Stimulated activated CD8-positive, alpha-beta memory T cell treated with anti-CD3 and anti-CD28 coated beads, Interleukin-7, amount 100 ng/mL, for 24 hours (primary cell): Measurements from ENCODE around the gene AKR1C1.
"Not testable (repeated sequence)": the region's sequence is repeated elsewhere in the genome, so short reads cannot be mapped to it uniquely, and the experiment has no call there.

Experiments used
- DNase-seq: peaks from one replicate; pipeline ENCODE4 v3.0.0-alpha.2; 2020; ENCODE audit warnings: low read depth

The AKR1C1 gene

DNA sequence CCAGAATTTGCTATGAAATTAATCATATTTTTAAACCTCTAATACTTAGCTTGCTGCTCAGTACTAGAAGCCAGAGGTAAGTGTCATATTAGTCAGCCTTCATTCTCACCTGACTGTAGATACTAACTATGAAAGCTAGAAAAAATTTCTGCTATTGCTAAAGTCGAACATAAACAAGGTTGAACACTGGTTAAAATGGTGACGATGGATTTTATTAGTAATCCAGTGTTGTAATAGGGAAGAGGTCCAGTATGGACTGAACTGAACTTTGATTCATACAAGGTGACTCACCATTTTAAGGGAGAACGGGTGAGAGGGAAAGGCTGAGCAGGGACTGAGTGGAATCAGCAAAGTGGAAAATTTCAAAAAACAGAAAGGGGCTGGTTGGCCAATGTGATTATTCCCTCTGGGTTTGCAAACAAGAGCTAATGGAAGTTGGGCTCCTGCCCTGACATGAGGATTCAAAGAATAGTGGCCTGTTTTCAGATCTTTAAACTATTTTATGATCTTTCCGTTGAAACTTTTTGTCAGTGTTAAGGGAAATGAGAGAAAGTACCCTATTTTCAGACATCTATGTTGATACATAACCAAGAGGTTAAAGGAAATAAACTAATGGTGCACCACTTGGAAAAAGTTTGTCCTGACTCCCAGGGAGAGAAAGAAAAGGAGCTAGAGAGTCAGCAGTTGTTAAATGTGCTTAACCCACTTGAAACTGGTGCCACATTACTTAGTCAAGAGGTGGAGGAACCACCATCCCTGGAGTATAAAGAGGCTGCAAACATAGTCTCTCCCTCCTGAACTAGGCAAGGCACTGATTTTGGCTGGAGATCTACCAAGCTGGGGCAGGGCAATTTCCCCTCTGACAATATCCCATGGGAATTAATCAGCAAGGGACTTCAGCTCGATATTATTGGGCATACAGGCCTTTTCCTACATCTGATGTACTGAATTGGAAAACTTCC, 15.3 kb upstream of the AKR1C1 start:
- DNase-seq: no peak

DNA sequence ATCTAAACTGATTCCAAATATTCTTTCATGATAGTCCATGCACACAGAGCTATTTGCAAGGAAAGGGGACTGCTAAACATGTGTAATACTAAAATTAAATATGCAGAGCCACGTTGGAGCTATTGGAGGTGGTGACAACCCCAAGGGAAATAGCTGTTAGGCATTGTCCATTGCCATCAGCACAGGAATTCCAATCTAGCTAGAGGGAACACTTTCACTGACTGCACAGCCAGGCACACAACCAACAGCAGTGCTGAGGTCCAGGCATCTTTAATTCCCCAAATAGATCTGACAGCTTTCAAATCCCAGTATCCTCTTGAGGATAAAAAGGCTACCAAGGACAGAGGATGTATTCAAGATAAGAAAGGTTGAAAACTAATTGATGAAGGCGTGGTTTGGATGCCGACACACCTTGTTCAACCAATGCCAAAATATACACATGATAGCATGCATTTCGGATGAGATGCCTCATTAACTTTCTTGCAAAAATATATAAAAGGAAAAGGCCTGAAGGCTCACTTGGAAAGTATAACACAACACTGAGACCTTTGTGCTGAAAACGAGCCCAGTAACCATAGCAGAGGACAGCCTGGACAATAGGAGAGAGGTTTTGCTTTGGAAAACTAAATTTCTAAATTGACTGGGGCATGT, 11.6 kb upstream of the AKR1C1 start:
- DNase-seq: not testable (repeated sequence)

DNA sequence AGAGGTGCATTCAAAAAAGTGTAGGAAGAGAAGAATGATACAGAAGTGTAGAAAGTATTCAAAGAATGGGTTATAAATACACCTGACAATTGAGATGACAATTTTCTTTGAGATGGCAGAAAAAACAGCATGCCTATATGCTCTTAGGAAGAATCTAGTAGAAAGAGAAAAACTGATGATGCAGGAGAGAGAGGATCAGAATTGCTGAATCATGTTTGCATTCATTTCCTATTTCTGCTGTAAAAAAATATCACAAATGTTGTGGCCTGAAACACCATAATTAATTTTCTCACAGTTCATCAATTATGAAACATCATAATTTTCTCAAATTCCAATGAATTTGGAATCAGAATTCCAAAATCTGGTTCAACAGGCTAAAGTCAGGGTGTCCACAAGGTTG, 9.8 kb upstream of the AKR1C1 start:
- no peak for DNase-seq

DNA sequence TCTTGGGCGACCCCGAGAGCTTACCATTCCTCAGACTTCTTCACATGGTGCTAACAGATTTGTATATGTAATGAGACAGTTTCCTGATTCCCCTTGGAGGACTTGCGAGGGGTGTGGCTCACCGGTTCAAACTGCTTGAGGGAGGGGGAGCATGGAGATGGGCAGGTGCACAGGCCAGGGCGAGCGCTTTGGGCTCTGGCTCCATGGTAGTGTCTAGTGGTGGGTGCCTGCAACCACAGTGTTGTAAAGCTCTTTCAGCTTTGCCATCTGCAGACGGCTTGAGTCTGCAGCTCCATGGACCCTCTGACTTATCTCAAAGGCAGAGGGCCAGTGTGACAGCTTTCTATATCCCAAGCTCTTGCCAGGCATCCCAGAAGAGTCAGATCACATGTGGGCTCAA, 7.1 kb upstream of the AKR1C1 start:
- DNase-seq: not testable (repeated sequence)

DNA sequence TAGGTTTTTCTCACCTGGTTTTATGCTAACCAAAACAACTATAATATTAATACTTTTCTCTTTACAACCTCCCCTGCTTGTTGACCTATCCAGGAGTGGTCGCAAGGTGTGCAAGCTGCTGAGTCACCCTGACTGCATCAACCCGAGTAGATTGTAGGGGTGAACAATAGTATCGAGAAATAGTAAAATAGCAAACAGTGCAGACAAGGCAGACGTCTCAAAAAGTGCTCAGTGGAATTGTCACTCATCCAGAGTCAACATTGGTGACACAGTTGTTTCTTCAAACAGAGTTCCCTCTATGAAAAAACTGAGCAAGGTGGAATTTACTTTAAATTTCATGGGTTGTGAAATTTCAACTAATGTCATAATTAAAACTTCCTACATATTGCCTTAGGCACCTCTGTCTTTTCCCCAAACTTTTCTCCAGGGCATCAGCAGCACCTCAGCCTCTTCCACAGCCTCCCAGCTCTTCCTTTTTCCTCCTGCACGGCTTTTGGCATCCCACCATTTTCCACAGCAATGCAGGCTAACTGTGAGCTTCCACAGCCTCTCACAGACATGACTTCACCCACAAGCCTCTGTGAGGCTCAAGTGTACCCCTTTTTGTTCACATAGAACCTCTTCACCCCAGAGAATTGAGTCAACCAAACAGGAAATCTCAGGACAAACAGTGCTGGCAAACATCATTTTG, 6.1 kb upstream of the AKR1C1 start:
- not testable (repeated sequence) for DNase-seq

DNA sequence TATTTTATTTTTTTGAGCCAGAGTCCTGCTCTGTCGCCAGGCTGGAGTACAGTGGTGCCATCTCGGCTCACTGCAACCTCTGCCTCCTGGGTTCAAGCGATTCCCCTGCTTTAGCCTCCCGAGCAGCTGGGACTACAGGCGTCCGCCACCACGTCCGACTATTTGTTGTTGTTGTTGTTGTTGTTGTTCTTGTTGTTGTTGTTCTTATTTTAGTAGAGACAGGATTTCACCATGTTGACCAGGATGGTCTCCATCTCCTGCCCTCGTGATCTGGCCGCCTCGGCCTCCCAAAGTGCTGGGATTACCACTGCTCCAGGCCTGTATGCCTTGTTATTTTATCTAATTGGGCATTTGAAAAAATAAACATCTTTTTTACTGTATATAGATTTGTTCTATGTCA, 1.7 kb upstream of the AKR1C1 start:
- not testable (repeated sequence) for DNase-seq

DNA sequence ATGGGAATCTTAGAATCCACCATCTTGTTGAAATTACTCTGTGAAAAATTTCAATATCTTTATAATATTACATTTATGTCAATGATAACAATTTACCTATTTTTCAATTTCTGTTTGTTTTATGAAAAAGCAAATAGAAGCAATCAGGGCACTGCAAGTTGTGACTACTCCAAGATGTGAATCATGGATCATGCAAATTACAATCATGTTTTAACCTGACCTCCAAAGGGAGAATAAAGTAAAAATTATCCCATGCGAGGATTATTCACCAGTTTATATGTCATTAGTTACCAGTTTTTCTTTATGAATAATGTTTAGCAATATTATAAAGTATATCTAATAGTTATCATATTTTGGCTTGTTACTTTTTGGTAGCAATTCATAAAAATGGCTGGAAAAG, 907 bp upstream of the AKR1C1 start:
- DNase-seq: not testable (repeated sequence)

DNA sequence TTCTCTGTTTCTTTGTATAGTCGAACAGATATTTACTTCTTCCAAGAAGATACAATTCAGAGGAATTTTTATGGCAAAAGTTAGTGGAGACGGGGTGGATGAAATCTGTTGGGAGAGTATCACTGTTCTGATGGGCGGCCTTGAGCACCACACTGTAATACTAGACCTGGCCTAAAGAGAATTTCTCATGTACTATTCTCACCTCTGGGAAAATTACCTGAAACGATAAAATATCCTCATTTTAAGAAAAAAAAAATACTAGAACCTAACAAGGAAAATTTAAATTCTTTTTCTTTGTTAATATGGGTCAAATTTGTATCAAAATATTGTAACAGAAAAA, 570 bp downstream of the AKR1C1 start:
- DNase-seq: not testable (repeated sequence)

DNA sequence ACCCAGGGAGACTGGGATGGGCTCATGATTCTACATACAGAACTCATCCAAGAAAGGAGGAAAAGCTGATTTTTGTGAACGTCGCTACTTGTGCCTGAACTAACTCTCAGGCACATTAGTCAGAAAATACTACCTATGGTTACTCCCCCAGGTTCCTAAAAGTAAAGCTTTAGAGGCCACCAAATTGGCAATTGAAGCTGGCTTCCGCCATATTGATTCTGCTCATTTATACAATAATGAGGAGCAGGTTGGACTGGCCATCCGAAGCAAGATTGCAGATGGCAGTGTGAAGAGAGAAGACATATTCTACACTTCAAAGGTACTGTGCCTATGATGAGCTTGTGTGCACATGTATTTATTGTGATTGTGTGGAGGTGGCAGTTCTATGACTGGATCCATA, 2.5 kb downstream of the AKR1C1 start:
- DNase-seq: not testable (repeated sequence)

DNA sequence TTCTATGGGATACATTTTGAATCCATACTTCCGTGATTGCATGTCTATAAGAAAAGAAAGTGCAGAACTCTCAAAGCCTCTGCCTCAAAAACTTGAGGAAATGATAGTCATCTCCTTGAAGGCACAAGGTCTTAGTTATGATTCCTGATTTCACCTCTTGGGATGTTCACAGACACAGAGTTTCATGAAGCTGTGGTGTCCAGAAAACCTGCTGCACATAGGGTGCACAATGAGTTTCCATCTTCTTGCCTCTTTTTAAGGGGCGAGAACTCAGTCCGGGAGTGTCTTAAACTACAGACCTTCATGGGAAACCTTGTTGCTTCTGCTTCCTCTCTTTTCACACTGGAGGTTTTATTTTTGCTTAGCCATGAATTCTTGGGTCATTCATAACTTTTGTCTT, 4.0 kb downstream of the AKR1C1 start:
- not testable (repeated sequence) for DNase-seq

DNA sequence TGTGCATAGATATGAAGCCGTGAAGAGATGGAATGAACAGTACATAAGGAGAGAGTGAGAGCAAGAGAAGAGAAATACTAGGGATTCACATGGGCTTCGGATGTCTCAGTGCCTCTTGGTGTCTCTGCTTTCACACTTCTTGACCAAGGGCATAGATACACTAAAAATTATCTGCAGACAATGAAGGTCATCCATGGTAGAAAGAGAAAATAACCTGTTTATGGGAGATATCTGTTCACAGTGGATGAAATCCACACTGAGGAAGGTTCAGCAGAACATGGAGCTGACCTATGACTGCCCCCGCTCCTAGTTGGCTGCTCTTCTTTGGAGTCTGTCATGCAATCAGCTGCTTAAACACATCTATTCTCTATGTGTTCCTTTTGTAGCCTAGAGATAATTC, 6.1 kb downstream of the AKR1C1 start:
- not testable (repeated sequence) for DNase-seq

DNA sequence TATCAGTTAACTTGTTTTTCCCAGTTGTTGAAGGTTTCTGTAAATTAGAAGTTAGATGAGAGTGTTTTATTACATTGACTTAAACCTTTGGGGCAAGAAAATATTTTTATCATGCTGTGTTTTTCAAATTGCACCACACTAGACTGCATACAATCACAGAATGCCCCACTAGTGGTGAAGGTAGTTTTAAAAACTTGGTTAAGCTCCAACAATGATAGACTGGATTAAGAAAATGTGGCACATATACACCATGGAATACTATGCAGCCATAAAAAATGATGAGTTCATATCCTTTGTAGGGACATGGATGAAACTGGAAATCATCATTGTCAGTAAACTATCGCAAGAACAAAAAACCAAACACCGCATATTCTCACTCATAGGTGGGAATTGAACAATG, 7.1 kb downstream of the AKR1C1 start:
- DNase-seq: not testable (repeated sequence)

DNA sequence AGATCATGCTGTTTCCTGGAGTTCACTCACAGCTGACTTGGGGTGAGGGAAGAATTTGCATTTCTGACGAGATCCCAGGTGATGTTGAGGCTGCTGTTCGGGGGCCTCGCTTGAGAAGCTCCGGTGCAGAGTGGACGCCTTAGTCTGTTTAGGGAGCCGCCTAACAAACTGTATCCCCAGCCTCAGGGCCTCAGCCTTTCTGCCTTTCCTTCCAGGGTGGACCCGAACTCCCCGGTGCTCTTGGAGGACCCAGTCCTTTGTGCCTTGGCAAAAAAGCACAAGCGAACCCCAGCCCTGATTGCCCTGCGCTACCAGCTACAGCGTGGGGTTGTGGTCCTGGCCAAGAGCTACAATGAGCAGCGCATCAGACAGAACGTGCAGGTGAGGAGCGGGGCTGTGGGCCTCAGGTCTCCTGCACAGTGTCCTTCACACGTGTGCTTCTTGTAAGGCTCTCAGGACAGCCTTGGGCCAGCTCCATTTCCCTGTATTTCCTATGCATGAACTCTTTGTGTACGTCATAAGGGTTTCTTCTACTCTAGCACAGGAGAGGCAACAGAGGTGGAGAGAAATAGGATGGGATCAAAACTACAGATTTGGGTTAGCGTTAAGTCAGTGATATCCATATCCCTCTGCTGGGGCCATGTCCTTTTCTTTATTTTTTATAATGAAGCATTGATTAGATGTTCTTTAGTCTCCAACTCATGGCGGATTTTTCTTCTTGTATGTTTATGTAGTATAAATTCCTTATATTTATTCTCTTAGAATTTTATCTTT, 9.3 kb downstream of the AKR1C1 start:
- not testable (repeated sequence) for DNase-seq

DNA sequence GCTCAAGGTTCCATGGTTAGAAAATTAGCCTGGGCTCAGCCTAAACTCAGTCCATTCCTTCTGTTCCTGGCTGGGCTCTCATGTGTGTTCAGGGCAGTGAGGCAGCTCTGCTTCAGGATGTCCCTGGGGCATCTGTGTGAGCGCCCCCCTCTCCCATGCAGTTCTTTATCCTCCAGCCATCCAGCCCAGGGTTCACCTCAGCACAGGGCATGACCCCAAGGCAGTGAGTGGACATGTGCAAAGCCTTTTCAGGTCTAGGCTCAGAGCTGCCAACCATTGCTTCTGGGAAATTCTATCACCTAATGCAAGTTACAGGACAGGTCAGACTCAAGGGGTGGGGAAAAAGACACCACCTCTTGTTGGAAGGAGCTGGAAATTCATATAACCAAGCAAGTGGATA, 10.1 kb downstream of the AKR1C1 start:
- not testable (repeated sequence) for DNase-seq

DNA sequence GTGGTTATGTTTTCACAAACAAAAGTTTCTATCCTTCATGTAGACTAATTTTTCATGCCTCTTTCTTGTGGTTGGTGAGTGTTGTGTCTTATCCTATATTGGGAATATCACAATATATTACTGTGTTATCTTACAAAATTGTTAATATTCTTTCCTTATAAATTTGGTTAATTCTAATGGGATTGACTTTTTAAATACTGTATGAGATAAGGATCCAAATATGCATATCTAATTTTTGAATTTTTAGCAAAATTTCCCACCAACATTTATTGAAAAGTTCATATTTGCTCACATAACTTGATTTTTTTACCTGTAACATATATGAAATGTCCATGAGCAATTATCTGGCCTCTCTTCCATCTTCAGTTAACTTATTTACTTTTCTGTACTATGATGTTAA, 11.2 kb downstream of the AKR1C1 start:
- DNase-seq: not testable (repeated sequence)

DNA sequence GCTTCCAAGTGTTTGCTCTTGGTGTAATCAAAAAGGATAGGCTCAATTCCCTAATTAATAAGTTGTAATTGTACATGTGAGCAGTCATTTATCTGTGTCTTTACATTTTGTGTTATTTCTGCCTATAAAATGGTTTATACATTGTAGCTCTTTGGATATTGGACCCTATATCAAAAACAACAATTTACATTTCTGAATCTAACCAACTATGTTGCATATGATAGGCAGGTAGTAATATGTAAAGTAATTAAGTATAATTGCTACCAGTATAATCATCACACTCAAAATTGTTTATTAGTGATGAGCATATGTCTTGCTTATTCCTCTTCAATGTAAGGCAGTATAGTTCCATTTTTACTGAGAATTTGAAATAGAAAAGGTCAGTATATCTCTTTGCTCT, 13.8 kb downstream of the AKR1C1 start:
- no peak for DNase-seq

DNA sequence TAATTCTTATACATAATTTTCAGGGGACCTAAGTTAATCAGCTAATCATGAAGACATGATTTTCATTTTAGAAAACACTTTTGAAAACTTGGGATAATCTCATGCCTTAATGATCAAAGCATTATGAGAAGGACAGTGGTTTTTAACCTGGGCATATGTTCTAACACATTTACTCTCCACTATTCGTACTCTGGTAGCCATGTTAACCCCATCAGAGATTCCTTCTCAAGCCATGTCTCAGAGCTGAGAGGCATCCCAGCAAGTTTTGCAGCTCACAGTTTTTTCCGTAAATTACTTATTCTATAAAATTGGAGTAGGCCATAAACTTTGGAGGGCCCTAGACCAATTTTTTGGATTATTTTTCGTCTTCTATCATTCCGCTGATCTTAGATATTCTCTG, 15.7 kb downstream of the AKR1C1 start:
- DNase-seq: no peak

DNA sequence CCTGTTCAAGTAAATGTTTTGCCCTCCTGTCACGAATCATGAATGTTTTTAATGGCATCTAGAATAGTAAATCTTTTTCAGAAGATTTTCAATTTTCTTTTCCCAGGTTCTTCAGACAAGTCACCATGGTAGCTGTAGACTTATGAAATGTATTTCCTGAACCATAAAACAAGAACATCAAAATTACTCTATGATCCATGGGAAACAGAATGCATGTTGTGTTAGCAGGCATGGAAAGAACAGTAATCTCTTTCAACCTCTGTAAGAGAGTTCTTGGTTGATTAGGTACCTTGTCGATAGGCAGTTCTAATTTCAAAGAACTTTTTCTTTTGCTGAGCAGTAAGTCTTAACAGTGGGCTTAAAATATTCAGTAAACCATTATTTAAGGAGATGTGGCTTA, 17.6 kb downstream of the AKR1C1 start:
- no peak for DNase-seq

DNA sequence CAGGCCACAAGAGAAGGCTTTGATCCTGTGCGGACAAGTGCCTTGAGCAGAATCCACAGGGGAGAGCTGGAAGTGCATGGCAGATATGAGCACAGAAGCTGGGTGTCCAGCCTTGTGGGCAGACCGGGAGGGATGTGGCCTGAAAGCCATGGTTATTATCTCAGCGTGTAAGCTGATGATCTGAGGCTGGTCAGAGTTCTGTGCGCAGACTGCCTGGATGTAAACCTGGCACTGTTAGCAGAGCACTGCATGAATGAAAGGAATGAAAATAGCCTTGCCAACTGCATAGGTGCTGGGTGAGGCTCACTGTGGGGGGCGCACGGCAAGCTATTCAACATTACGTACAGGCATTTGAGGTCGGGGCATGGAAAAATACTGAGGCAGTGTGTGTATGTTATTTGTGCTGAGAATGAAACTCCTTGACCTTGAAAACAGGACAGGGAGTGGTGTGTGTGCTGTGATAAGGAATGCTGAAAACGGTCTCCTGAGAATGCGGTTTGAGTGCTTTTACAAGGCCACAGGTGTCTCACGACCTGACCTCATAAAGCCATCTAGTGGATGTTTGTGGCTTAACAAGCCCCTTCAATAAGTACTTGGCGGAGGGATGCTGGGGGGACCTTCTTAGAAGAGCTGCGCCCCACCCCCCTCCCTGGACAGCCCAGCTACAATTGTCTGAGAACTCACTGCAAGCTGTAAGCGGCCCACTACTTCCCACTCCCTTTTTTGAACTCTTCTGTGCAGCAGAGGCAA, 18.7 kb downstream of the AKR1C1 start:
- DNase-seq: no peak

DNA sequence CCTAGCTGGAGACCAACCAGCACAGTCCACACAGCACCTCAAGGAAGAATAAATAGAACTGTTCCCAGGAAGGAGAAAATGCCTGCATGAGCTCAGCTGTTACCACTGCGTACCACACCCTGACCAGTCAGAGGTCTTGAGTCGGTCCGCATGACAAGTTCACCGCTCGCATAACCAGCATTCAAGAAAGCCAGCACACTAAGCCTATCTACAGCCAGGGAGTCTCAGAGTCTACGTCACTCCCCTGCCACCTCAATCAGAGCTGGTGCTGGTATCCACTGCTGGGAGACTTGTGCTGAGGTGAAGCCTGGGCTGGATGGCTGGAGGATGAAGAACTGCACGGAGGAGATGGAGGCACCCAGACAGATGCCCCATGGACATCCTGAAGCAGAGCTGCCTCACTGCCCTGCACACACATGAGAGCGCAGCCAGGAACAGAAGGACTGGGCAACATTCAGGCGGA, 19.6 kb downstream of the AKR1C1 start:
- no peak for DNase-seq

DNA sequence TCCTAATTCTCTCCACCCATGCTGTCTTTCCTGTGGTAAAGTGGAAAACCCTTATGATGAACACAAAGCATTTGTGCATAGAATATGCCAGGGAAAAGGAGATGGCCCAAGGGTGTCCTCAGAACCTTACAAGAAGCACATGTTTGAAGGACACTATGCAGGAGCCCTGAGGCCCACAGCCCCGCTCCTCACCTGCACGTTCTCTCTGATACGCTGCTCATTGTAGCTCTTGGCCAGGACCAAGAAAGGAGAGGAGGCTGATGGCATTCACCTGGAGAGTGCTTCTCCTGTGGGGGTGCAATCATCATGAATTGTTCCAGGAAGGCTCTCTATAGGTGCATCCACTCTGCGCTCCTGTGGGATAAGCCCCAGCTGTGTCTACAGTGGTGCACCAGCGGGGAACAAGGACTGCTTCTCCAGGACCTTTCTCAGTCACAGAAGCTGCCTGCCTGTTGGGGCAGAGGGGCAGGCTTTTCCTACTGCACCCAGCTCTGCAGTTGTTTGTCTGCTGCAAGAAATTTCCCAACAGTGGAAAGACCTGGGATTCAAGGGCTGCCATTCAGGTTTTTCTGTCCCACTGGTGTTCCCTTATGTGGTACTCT, 20.5 kb downstream of the AKR1C1 start:
- no peak for DNase-seq
